Measurements from ENCODE around the gene PRKAB1. TPM values are rescaled to one million over a fixed set of nuclear protein-coding genes. Genes with fewer than 3 reads are reported as not detected.

Gene PRKAB1
- polyA plus RNA-seq, 1 experiment, result 34.3 TPM

GRCh38 chr12:119634743-119635142 is 33.2 kb upstream of the PRKAB1 start:
- H3K9me3 ChIP-seq (ENCODE audit: control insufficient read depth, insufficient read depth, low read length), result no peaks in the 10 kb centered on the region
- no peak for TF ChIP-seq CTCF (IDR thresholded peaks at IDR 0.05; ENCODE audit: low read depth, low read length)
- ChIA-PET CTCF (interaction anchor here (1.7 kb wide), 1 partner anchor 8 kb away, joined by 4 read pairs; no protein-coding TSS in a partner anchor), POLR2A (interaction anchor here (0.7 kb wide), 1 partner anchor 77 kb away, joined by 4 read pairs; no protein-coding TSS in a partner anchor)
- H3K27ac ChIP-seq (ENCODE audit: low read depth, low read length), result no peak overlapping the region
- H3K4me3 ChIP-seq (ENCODE audit: low read depth, low read length), result no peak overlapping the region
- no peak for DNase-seq (ENCODE audit: low read depth, low spot score)
- H3K27me3 ChIP-seq (ENCODE audit: control insufficient read depth, insufficient read depth, low read length), result no peaks in the 10 kb centered on the region

GRCh38 chr12:119642986-119643385 is 24.9 kb upstream of the PRKAB1 start:
- Histone ChIP-seq H3K4me3 (ENCODE audit: low read depth, low read length) (no peak overlapping the region), H3K27me3 (ENCODE audit: control insufficient read depth, insufficient read depth, low read length) (no peaks in the 10 kb centered on the region), H3K27ac (ENCODE audit: low read depth, low read length) (no peak overlapping the region), H3K9me3 (ENCODE audit: control insufficient read depth, insufficient read depth, low read length) (no peaks in the 10 kb centered on the region)
- DNase-seq (ENCODE audit: low read depth, low spot score), result no peak
- ChIA-PET CTCF (interaction anchor here (0.6 to 1.3 kb wide), 2 partner anchors 9 to 35 kb away, joined by 4 read pairs; no protein-coding TSS in a partner anchor), POLR2A (no interaction called here)
- TF ChIP-seq CTCF (IDR thresholded peaks at IDR 0.05; ENCODE audit: low read depth, low read length), result 0 out of 2 replicates have a peak, but pooled peaks have one; percentile 14

GRCh38 chr12:119644930-119645329 is 23.0 kb upstream of the PRKAB1 start:
- Histone ChIP-seq H3K27me3 (ENCODE audit: control insufficient read depth, insufficient read depth, low read length) (no peaks in the 10 kb centered on the region), H3K9me3 (ENCODE audit: control insufficient read depth, insufficient read depth, low read length) (no peaks in the 10 kb centered on the region), H3K27ac (ENCODE audit: low read depth, low read length) (no peak overlapping the region), H3K4me3 (ENCODE audit: low read depth, low read length) (no peak overlapping the region)
- ChIA-PET POLR2A (no interaction called here), CTCF (no interaction called here)
- TF ChIP-seq CTCF (IDR thresholded peaks at IDR 0.05; ENCODE audit: low read depth, low read length), result no peak
- DNase-seq (ENCODE audit: low read depth, low spot score), result no peak

- ChIA-PET CTCF (no interaction called here), POLR2A (no interaction called here)
- Histone ChIP-seq H3K27me3 (ENCODE audit: control insufficient read depth, insufficient read depth, low read length) (no peaks in the 10 kb centered on the region), H3K4me3 (ENCODE audit: low read depth, low read length) (no peak overlapping the region), H3K9me3 (ENCODE audit: control insufficient read depth, insufficient read depth, low read length) (no peaks in the 10 kb centered on the region), H3K27ac (ENCODE audit: low read depth, low read length) (no peak overlapping the region)
- TF ChIP-seq CTCF (IDR thresholded peaks at IDR 0.05; ENCODE audit: low read depth, low read length), result no peak
- no peak for DNase-seq (ENCODE audit: low read depth, low spot score)
Measured at GRCh38 chr12:119645535-119646059, 22.3 kb upstream of the PRKAB1 start.

GRCh38 chr12:119649202-119649808 is 18.6 kb upstream of the PRKAB1 start:
- DNase-seq (ENCODE audit: low read depth, low spot score), result no peak
- POLR2A ChIA-PET, result no interaction called here
- CTCF ChIA-PET, result interaction anchor here (0.7 to 1.7 kb wide), 2 partner anchors 9 to 24 kb away, joined by 5 read pairs; no protein-coding TSS in a partner anchor

More at GRCh38 chr12:119649202-119649808, 18.6 kb upstream of the PRKAB1 start:
- Histone ChIP-seq H3K4me3 (ENCODE audit: low read depth, low read length) (no peak overlapping the region), H3K27me3 (ENCODE audit: control insufficient read depth, insufficient read depth, low read length) (no peaks in the 10 kb centered on the region), H3K9me3 (ENCODE audit: control insufficient read depth, insufficient read depth, low read length) (no peaks in the 10 kb centered on the region; the same call in 1 of the 2 replicates), H3K27ac (ENCODE audit: low read depth, low read length) (no peak overlapping the region)
- TF ChIP-seq CTCF (IDR thresholded peaks at IDR 0.05; ENCODE audit: low read depth, low read length), result peak; percentile 58
